K562 treated with DMSO at 1 percent for 24 hours (cell line): ENCODE results near the gene ISM2. TPM values are rescaled to one million over a fixed set of nuclear protein-coding genes. Genes with fewer than 3 reads are reported as not detected.

ENCODE experiments used
- total RNA-seq: library from RNA; unstranded; fragments of 300-600 nt; gene quantifications from 2 replicates; pipeline ENCODE4 v1.2.3, GENCODE V29; 2022; ENCODE audit warnings: low read depth; ENCODE audit not compliant: insufficient read depth

The ISM2 gene
- total RNA-seq, result not detected in 2 replicates

DNA sequence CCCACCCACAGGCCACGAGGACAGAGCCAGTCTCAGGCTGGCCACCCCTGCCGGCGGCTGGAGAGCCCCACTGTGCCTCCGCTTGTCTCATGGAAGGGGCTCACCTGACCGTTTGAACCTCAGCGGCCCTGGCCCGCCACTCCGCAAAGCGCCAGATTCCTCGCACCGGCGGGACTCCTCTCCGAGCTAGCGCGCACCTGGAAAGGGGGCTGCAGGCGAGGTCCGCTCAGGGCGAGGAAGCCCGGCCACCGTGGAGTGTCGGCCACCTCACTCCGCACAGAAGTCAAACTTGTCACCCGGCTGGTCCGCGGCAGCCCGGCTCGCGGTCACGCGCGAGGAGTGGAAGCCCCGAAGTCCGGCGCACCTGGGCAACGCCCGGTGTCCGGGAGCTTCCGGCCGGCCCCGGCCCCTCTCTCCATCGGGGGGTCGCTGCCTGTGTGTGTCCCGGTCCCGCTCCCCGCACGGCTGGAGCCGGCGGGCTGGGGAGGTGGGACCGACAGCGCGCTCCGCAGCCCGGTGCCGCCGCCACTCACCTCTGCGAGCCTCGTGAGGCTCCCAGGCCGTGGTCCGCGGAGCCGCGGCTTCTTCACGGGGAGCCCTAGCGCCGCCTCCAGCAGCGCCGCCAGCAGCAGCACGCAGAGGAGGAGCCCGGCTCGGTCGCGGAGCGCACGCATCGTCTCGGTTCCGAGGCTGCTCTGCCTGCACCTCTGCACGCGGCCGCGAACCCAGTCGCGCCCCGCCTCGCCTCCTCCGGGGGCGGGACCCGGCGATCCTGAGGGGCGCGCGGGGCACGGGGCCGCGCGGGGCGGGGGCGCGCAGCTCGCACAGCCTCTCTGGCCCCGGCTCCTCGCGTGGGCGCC, at the start of gene ISM2:
TSS of gene ISM2 (minus strand) at position 697 of the 860 bp plus-strand sequence. CDS start at position 674, 23 bp downstream.

DNA sequence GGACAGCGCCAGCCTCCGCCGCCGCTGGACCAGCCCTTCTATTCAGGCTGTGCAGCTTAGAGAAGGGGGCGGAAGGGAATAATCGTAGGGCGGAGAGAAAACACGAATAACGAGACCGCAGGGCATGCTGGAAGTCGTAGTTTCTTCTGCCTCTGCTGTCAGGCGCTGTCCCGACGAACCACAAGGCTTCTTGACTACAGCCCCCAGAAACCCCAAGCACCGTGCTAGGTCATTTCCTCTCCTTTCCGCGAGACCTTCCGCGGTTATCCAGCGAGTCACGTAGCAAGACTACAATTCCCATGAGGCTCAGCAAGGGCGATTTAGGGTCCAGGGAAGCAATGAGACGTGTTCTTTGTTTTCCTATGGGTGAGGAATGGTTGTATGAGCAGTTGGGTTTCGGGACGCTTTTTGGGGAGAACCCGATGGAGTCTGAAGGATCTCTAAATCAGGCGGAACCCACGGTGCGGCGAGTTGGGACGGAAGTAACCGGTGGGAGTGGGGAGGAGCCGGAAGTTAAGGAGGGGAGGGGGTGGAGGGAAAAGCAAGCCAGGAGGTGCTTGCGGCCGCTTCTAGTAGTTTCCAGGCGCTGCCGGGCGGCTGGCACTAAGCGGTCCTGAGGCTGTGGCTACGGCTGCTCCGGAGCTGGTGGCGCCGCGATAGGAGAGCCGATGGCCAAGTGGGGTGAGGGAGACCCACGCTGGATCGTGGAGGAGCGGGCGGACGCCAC, 40.9 kb downstream of the ISM2 start, which contains the start of the genes AHSA1 and VIPAS39:
TSS of gene AHSA1 (plus strand) at position 572 of the 727 bp plus-strand sequence. CDS start at position 669, 97 bp downstream.
TSS of gene VIPAS39 (minus strand) at position 80 of the 727 bp plus-strand sequence. CDS start 3,499 bp downstream, outside the sequence.

Other genes starting within 250 kb of the ISM2 start
- gene NGB, start 227.6 kb downstream of the ISM2 start, total RNA-seq, result not detected in 2 replicates
- gene POMT2, start 177.9 kb downstream of the ISM2 start, total RNA-seq, result 6.8 and 7.3 TPM in 2 replicates
- 37.8 and 39.4 TPM in 2 replicates for gene GSTZ1, start 177.8 kb downstream of the ISM2 start, total RNA-seq
- gene TMED8, start 121.7 kb downstream of the ISM2 start, total RNA-seq, result 5.5 and 7.1 TPM in 2 replicates
- 0.29 and 2.4 TPM in 2 replicates for gene SAMD15, start 121.4 kb downstream of the ISM2 start, total RNA-seq
- 0.23 TPM in 1 of 2 replicates, not detected in the other for gene NOXRED1, start 75.3 kb downstream of the ISM2 start, total RNA-seq
- 13.6 TPM in 2 replicates for gene VIPAS39, start 41.2 kb downstream of the ISM2 start, total RNA-seq
- 65.7 and 79.4 TPM in 2 replicates for gene AHSA1, start 40.7 kb downstream of the ISM2 start, total RNA-seq
- gene SPTLC2, start 117.8 kb upstream of the ISM2 start, total RNA-seq, result 9.1 and 10.9 TPM in 2 replicates
- 6.8 and 8.9 TPM in 2 replicates for gene ALKBH1, start 209.2 kb upstream of the ISM2 start, total RNA-seq
- gene SLIRP, start 209.3 kb upstream of the ISM2 start, total RNA-seq, result 98.4 and 114 TPM in 2 replicates